Activated T-cell treated with anti-CD3 and anti-CD28 coated beads, Interleukin-2, amount 50 U/mL, for 24 hours (primary cell): ENCODE measurements around the gene KLHL11.
A peak's percentile ranks its signal among the peaks of the same experiment; 100 is the strongest.

ENCODE experiments used
- DNase-seq: peaks from one replicate; pipeline ENCODE4 v3.0.0-alpha.2; 2020
- H3K27ac Mint-ChIP-seq: 2 replicates; pipeline ENCODE4 v1.8.0; 2020; ENCODE audit warnings: mild to moderate bottlenecking, mixed read lengths
- H3K27me3 Mint-ChIP-seq: 2 replicates; pipeline ENCODE4 v1.8.0; 2020; ENCODE audit warnings: mixed read lengths
- H3K36me3 Mint-ChIP-seq: 2 replicates; pipeline ENCODE4 v1.8.0; 2020; ENCODE audit warnings: low read depth, mixed read lengths
- H3K4me1 Mint-ChIP-seq: 2 replicates; pipeline ENCODE4 v1.8.0; 2020; ENCODE audit warnings: low read depth, mixed read lengths
- H3K4me3 Mint-ChIP-seq: 2 replicates; pipeline ENCODE4 v1.8.0; 2020; ENCODE audit warnings: mild to moderate bottlenecking, moderate library complexity, mixed read lengths
- H3K9me3 Mint-ChIP-seq: 2 replicates; pipeline ENCODE4 v1.8.0; 2020; ENCODE audit warnings: mixed read lengths

The KLHL11 gene, protein sequence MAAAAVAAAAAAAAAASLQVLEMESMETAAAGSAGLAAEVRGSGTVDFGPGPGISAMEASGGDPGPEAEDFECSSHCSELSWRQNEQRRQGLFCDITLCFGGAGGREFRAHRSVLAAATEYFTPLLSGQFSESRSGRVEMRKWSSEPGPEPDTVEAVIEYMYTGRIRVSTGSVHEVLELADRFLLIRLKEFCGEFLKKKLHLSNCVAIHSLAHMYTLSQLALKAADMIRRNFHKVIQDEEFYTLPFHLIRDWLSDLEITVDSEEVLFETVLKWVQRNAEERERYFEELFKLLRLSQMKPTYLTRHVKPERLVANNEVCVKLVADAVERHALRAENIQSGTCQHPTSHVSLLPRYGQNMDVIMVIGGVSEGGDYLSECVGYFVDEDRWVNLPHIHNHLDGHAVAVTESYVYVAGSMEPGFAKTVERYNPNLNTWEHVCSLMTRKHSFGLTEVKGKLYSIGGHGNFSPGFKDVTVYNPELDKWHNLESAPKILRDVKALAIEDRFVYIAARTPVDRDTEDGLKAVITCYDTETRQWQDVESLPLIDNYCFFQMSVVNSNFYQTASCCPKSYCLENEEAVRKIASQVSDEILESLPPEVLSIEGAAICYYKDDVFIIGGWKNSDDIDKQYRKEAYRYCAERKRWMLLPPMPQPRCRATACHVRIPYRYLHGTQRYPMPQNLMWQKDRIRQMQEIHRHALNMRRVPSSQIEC

DNA sequence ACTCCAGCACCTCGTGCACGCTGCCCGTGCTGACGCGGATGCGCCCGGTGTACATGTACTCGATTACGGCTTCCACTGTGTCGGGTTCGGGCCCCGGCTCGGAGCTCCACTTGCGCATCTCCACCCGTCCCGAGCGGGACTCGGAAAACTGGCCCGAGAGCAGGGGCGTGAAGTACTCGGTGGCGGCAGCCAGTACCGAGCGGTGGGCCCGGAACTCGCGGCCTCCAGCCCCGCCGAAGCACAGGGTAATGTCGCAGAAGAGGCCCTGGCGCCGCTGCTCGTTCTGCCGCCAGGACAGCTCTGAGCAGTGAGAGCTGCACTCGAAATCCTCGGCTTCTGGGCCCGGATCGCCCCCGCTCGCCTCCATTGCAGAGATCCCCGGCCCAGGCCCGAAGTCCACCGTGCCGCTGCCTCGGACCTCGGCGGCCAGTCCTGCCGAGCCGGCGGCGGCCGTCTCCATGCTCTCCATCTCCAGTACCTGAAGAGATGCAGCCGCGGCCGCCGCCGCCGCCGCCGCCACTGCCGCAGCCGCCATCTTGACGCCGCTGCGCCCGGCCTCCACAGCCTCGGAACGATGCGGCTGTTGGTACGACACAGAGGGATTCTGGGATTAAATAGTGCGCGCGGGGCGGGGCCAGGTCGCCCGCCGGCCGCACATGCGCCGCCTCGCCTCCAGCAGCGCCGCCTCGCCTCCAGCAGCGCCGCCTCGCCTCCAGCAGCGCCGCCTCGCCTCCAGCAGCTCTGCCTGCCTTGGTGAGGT, at the start of gene KLHL11:
Gene KLHL11 (minus strand): TSS at position 588 of the 760 bp plus-strand sequence. CDS start 53 bp downstream, at position 535.
- Mint-ChIP-seq H3K36me3 (peaks cover 46% of the 10 kb centered on the region), H3K27me3 (no peaks in the 10 kb centered on the region), H3K9me3 (no peaks in the 10 kb centered on the region), H3K4me3 (no peak within 1 kb of the TSS), H3K4me1 (peaks cover 57% of the 10 kb centered on the region), H3K27ac (no peak within 1 kb of the TSS)
- DNase-seq: peak; percentile 90

GRCh38 chr17:41915020-41915419, 49.8 kb upstream of the KLHL11 start:
- DNase-seq: no peak
- H3K36me3 Mint-ChIP-seq: peaks cover 78% of the 10 kb centered on the region
- peak overlapping the region; percentile 19 for H3K27ac Mint-ChIP-seq
- no peaks in the 10 kb centered on the region for H3K9me3 Mint-ChIP-seq
- H3K4me1 Mint-ChIP-seq: peaks cover 42% of the 10 kb centered on the region
- no peaks in the 10 kb centered on the region for H3K27me3 Mint-ChIP-seq
- no peak overlapping the region for H3K4me3 Mint-ChIP-seq

GRCh38 chr17:41914358-41914766, 49.1 kb upstream of the KLHL11 start:
- DNase-seq: no peak
- Mint-ChIP-seq H3K36me3 (peaks cover 85% of the 10 kb centered on the region), H3K27me3 (no peaks in the 10 kb centered on the region), H3K27ac (no peak overlapping the region), H3K9me3 (no peaks in the 10 kb centered on the region), H3K4me3 (no peak overlapping the region), H3K4me1 (peaks cover 36% of the 10 kb centered on the region)

DNA sequence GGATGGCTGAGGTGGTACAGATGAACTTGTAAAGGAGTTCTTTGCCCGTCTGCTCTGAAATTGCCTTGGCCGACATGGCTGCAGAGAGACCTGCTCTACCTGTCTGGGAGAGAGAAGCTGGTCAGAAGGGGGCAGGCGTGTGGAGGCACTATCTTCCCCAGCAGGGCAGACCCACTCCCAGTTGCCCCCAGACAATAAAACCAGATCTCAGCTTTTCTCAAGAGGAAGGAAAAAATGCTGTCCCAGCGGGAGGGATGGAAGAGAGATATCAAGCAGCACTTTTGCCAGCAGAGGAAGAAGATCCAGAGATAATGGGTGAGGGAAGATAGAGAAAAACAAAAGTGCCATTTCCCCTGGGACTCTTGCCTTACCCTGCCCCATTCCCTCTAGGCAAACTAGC, 48.6 kb upstream of the KLHL11 start:
- no peak for DNase-seq
- peaks cover 33% of the 10 kb centered on the region for H3K4me1 Mint-ChIP-seq
- H3K9me3 Mint-ChIP-seq: no peaks in the 10 kb centered on the region
- no peak overlapping the region for H3K4me3 Mint-ChIP-seq
- H3K27ac Mint-ChIP-seq: no peak overlapping the region
- peaks cover 90% of the 10 kb centered on the region for H3K36me3 Mint-ChIP-seq
- H3K27me3 Mint-ChIP-seq: no peaks in the 10 kb centered on the region

DNA sequence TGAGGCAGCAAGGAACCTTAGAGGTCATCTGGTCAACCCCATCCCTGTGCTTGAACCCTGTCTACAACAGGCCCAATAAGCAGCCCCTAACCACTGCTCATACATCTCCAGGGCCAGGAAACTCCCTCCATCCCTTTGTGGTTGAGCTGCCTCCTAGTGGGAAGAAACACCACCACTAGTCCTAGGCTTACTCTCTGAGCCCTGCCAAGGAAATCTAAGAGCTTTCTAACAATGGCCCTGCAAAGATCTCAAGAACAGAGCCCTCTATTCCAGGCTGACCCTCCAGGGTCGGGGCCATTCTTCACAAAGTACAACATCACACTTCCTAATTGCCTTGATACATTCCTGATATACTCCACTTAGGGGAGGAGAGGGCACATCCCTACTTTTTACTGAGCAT, 47.7 kb upstream of the KLHL11 start:
- Mint-ChIP-seq H3K9me3 (no peaks in the 10 kb centered on the region), H3K27ac (peak overlapping the region; percentile 0), H3K4me3 (no peak overlapping the region), H3K36me3 (peaks cover 92% of the 10 kb centered on the region), H3K4me1 (peaks cover 33% of the 10 kb centered on the region), H3K27me3 (no peaks in the 10 kb centered on the region)
- DNase-seq: no peak

DNA sequence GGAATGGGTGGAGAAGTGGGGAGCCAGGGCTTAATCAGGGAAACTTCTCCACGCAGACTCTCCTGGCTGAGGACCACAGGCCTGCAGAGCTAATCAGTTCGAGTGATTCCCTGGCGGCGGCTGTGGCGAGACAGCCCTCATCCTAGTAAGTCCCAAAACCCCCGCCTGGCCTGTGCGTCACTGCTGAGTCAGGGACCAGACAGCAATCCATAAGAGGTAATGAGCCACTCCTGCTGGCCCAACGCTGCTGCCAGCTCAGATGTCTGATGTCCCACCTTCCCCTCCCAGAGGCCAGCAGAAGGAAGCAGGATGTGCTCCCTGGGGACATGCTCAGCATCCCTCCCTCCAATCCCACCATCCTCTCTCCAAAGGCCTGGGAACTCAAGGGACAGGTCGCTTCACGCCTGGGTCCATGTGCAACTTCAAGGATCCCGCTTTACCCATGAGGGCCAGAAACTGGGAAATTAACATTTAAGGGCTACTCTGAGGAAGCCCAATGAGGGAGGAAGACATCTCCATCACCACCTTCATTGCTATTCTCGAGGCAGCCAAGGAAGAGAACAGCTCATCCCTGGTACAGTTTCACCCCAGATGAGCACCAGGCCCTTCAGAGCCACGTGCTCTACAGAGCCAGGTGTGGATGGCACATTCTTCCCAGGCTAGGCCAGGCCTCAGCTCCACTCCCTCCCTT, 45.6 kb upstream of the KLHL11 start:
- Mint-ChIP-seq H3K9me3 (no peaks in the 10 kb centered on the region), H3K4me3 (no peak overlapping the region), H3K36me3 (peaks cover 98% of the 10 kb centered on the region), H3K27ac (no peak overlapping the region), H3K27me3 (no peaks in the 10 kb centered on the region), H3K4me1 (peaks cover 19% of the 10 kb centered on the region)
- DNase-seq: no peak

DNA sequence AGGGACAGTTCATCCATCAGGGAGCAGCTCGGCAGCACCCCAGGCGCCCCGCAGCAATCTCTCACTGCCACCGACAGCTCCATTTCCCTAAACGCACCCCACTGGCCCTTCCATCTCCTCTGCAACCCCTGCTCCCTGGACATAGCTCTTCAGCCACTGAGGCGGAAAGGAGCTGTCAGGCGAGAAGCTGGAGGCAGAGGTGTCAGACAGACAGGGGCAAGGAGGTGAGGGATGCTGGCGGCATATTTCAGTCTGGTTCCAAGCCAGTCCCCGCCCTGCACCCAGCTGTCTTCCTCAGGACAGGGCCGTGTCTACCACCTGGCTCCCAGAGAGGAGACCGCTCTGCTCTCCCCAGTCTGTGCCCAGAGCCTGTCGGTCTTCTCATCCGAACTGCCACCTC, 43.9 kb upstream of the KLHL11 start:
- DNase-seq: no peak
- Mint-ChIP-seq H3K9me3 (no peaks in the 10 kb centered on the region), H3K36me3 (peaks cover 98% of the 10 kb centered on the region), H3K27ac (no peak overlapping the region), H3K4me1 (peaks cover 4% of the 10 kb centered on the region), H3K27me3 (no peaks in the 10 kb centered on the region), H3K4me3 (no peak overlapping the region)

GRCh38 chr17:41907633-41908539, 42.7 kb upstream of the KLHL11 start:
- H3K27ac Mint-ChIP-seq: peak overlapping the region; percentile 45
- peaks cover 96% of the 10 kb centered on the region for H3K36me3 Mint-ChIP-seq
- no peak for DNase-seq
- H3K27me3 Mint-ChIP-seq: no peaks in the 10 kb centered on the region
- H3K9me3 Mint-ChIP-seq: no peaks in the 10 kb centered on the region
- H3K4me3 Mint-ChIP-seq: no peak overlapping the region
- no peaks in the 10 kb centered on the region for H3K4me1 Mint-ChIP-seq

DNA sequence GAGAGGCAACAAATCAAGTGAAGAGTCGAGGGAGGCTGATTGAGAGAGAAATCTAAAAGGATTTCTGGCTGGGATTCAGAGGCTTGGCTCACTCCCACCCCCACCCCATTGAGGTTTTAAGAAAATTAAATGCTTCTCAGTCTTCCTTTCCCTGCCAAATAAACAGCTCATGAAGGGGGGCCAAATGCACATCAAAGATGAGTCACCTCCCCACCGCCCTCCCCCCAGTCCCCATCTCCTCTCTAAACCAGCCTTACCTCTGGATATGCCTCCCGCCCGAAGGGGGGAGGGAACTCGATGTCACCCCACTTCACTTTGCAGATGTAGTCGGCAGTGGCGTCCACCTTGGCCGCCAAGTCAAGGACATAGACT, 41.9 kb upstream of the KLHL11 start:
- H3K36me3 Mint-ChIP-seq: peaks cover 96% of the 10 kb centered on the region
- no peaks in the 10 kb centered on the region for H3K9me3 Mint-ChIP-seq
- H3K27me3 Mint-ChIP-seq: no peaks in the 10 kb centered on the region
- H3K27ac Mint-ChIP-seq: peak overlapping the region; percentile 45
- H3K4me1 Mint-ChIP-seq: no peaks in the 10 kb centered on the region
- DNase-seq: no peak
- no peak overlapping the region for H3K4me3 Mint-ChIP-seq

DNA sequence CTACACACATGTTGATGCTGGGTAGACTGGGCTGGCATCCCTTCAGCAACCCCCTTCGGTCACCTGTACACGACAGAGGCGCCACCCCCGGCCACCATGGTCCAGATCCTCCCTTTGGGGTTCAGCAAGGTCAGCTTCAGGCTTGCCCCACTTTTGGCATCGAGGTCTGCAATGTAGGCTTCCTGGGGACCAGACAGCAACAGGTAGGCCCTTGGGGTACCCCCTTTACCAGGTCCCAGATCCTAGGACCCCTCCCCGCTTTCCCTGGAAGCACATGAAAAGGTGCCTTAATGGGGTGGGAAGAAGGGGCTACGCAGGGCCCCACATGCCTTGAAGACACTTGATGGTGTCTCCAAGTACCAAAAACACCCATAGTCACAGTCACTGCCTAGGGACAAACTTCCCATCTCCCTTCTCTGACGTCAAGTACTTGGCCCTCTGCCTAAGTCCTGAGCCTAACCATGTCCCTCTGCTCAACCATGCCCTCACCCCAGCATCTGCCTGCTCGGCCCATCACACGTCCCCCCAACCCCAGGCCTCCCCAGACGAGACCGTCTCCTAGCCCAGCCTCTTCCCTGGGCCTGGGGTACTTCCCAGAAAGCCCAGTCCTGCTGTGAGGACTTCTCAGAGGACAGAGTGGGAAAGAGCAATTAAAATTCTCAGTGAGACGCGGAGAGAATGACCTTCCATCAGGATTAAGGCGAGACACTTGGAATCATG, 41.4 kb upstream of the KLHL11 start:
- Mint-ChIP-seq H3K4me1 (no peaks in the 10 kb centered on the region), H3K9me3 (no peaks in the 10 kb centered on the region), H3K36me3 (peaks cover 96% of the 10 kb centered on the region), H3K4me3 (no peak overlapping the region), H3K27me3 (no peaks in the 10 kb centered on the region), H3K27ac (no peak overlapping the region)
- no peak for DNase-seq

- H3K27me3 Mint-ChIP-seq: no peaks in the 10 kb centered on the region
- no peaks in the 10 kb centered on the region for H3K4me1 Mint-ChIP-seq
- no peak overlapping the region for H3K4me3 Mint-ChIP-seq
- peak overlapping the region; percentile 11 for H3K27ac Mint-ChIP-seq
- no peaks in the 10 kb centered on the region for H3K9me3 Mint-ChIP-seq
- DNase-seq: no peak
- peaks cover 95% of the 10 kb centered on the region for H3K36me3 Mint-ChIP-seq
Observed at GRCh38 chr17:41905172-41905571, 39.9 kb upstream of the KLHL11 start.

GRCh38 chr17:41904242-41904841, 39.1 kb upstream of the KLHL11 start:
- Mint-ChIP-seq H3K4me1 (no peaks in the 10 kb centered on the region), H3K27me3 (no peaks in the 10 kb centered on the region), H3K27ac (peak overlapping the region; percentile 7), H3K9me3 (no peaks in the 10 kb centered on the region), H3K4me3 (no peak overlapping the region), H3K36me3 (peaks cover 91% of the 10 kb centered on the region)
- no peak for DNase-seq

GRCh38 chr17:41901646-41902045, 36.4 kb upstream of the KLHL11 start:
- Mint-ChIP-seq H3K9me3 (no peaks in the 10 kb centered on the region), H3K4me1 (no peaks in the 10 kb centered on the region), H3K36me3 (peaks cover 91% of the 10 kb centered on the region), H3K27me3 (no peaks in the 10 kb centered on the region), H3K27ac (no peak overlapping the region), H3K4me3 (no peak overlapping the region)
- no peak for DNase-seq
